Measurements from ENCODE around the gene RNF149.

Gene RNF149

DNA sequence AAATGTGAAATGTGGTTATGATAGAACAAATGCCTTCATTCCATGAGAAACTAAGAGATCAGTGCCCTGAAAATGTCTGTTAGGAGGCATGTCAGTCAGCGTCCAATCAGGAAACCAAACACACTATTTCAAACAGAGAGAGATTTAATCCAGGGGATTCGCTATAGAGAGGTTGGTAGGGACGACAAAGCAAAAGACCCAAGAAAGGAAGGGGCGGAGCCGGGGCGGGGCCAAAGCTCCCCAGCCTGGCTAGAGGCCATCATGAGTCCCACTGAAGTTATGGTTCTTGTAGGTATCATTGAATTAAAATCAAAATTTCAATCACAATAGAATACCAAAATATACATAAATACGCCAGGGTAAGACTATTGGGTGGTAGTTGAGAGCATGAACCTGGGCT is 32.9 kb upstream of the RNF149 start:
- no peak overlapping the region for H3K27ac ChIP-seq

DNA sequence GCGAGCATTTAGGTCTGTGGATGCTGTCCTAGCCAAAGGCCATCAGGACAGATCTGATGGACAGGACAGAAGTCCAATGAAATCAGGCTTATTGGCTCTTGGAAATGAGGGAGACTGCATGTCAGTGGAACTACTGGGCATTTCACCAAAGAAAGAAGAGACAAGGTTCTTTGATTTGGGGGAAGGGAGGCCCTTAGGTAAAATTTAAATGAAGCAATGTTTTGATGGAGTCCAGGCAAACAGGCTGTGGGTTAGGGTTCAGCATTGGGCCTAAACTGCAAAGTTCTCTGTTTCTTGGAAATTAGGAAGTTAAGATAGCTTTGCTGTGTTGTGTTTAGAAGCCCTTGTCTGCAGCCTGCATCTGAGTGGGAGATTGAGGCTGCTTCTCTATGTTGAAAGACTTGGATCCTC is 31.6 kb upstream of the RNF149 start:
- H3K27ac ChIP-seq = no peak overlapping the region
- no peak for TF ChIP-seq ZFX (IDR thresholded peaks at IDR 0.05; ENCODE audit: borderline replicate concordance)
- TF ChIP-seq, protein P1, sequence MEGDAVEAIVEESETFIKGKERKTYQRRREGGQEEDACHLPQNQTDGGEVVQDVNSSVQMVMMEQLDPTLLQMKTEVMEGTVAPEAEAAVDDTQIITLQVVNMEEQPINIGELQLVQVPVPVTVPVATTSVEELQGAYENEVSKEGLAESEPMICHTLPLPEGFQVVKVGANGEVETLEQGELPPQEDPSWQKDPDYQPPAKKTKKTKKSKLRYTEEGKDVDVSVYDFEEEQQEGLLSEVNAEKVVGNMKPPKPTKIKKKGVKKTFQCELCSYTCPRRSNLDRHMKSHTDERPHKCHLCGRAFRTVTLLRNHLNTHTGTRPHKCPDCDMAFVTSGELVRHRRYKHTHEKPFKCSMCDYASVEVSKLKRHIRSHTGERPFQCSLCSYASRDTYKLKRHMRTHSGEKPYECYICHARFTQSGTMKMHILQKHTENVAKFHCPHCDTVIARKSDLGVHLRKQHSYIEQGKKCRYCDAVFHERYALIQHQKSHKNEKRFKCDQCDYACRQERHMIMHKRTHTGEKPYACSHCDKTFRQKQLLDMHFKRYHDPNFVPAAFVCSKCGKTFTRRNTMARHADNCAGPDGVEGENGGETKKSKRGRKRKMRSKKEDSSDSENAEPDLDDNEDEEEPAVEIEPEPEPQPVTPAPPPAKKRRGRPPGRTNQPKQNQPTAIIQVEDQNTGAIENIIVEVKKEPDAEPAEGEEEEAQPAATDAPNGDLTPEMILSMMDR (IDR thresholded peaks at IDR 0.05) = no peak

More for the DNA sequence above, 32.9 kb upstream of the RNF149 start:
- TF ChIP-seq, protein P1 (IDR thresholded peaks at IDR 0.05) = no peak
- no peak for TF ChIP-seq ZFX (IDR thresholded peaks at IDR 0.05; ENCODE audit: borderline replicate concordance)

DNA sequence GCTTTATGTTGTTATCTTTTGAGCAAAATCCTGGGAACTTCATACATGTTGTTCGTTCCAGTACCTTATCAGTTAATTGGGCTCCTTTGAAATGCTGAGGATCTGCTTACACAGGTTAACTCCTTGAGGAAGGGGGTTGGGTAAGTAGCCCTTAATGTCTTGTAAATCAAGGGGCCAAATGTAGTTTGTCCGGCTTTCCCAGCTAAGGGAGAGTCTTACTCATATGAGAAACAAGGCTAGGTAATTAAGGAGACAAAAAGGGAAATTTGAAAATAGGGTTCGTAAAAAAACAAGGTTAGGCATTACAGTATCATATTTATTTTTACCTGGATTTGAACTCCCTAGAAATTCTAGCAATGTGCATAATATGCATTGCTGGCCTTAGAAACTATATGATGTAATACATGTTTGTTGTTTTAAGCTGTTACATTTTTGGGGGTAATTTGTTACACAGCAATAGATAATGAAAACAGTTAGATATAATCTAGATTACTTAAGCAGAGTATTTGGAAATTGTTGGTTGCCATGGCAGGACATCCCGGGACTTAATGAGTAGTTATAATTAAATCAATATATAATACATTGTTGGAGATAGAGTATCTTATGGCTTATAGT is 30.9 kb upstream of the RNF149 start:
- no peak overlapping the region for H3K27ac ChIP-seq
- no peak for TF ChIP-seq ZFX (IDR thresholded peaks at IDR 0.05; ENCODE audit: borderline replicate concordance)
- TF ChIP-seq, protein P1 (IDR thresholded peaks at IDR 0.05) = no peak

DNA sequence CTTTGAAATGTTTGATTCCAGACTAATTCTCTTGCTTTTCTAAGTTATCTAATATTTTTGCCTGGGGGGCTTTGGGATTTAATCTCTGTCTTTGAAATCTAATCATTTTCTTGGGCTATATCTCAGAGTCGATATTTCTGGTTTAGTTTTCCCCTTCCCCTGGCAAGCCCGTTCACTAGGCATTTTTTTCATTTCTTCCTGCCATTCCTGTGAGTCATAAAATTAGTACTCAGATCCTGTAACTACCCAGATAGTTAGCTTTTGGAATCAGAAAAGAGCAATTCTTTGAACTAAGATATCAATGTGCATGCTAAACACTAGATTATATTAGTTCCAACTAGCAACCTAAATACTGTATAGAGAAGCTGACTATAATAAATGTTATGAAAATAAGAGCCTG is 29.4 kb upstream of the RNF149 start:
- H3K27ac ChIP-seq = no peak overlapping the region
- TF ChIP-seq, protein P1 (IDR thresholded peaks at IDR 0.05) = no peak
- TF ChIP-seq ZFX (IDR thresholded peaks at IDR 0.05; ENCODE audit: borderline replicate concordance) = no peak

DNA sequence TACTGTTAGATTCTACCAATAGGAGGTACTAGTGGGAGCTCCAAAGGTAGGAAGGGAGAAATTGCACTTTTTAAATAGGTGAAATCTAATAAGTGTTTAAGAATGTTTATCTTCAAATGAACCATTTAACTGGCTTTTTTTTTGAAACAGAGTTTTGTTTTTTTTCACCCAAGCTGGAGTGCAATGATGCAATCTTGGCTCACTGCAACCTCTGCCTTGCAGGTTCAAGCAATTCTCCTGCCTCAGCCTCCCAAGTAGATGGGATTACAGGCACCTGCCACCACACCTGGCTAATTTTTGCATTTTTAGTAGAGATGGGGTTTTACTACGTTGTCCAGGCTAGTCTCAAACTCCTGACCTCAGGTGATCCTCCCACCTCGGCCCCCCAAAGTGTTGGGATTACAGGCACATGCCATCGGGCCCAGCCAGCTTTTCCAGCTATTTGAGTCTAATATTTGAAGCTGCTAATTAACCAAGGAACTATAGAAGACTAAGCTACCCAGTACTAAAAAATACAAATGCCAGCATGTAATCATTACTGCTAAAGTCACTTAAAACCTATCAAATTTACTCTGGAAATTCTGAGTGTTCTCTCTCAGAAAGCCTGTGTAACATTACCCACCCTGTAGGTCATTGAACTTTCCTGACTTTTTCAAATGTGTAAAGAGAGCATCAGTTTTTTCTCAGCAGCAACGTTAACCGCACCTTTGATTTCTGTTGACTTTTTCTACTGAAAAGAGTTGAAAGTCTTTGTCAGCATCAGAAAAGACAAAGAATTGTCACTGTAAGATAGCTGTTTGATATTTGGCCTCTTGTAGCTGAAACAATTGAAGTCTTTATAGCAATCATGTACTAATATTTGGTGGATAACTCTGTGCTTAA is 24.6 kb upstream of the RNF149 start:
- TF ChIP-seq, protein P1 (IDR thresholded peaks at IDR 0.05) = no peak
- no peak for TF ChIP-seq ZFX (IDR thresholded peaks at IDR 0.05; ENCODE audit: borderline replicate concordance)
- H3K27ac ChIP-seq = no peak overlapping the region

DNA sequence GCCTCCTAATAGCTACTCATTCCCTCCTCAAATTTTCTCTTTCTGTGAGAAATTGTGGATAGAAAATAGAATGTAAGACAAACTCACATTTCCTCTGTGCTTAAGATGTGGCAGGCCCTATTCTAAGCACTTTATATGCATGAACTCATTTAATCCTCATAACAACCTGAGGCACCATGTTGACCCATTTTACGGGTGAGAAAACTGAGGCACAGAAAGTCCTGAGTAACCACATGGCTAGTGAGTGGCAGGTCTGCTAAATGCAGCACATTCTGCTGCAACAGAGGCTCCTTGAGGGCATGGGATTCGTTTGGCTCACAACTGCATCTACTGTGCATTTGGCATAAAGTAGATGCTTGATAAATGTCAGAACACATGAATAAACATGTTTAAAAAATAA is 22.7 kb upstream of the RNF149 start:
- H3K27ac ChIP-seq = no peak overlapping the region
- TF ChIP-seq, protein P1 (IDR thresholded peaks at IDR 0.05) = no peak
- TF ChIP-seq ZFX (IDR thresholded peaks at IDR 0.05; ENCODE audit: borderline replicate concordance) = no peak
